Endodermal cell (in vitro differentiated cells): ENCODE measurements around the gene ARHGEF3. TPM values are rescaled to one million over a fixed set of nuclear protein-coding genes. Genes with fewer than 3 reads are reported as not detected.
"Not testable (repeated sequence)": the region's sequence is repeated elsewhere in the genome, so short reads cannot be mapped to it uniquely, and the experiment has no call there.

Experiments used
- DNase-seq: peaks from one replicate; pipeline ENCODE4 v3.0.0-alpha.2; 2017
- H3K27ac ChIP-seq: 2 replicates; pipeline ENCODE4 v1.5.1; 2013; ENCODE audit warnings: mild to moderate bottlenecking, low read depth, low read length, moderate library complexity
- H3K27me3 ChIP-seq: 2 replicates; pipeline ENCODE4 v1.6.1; 2013; ENCODE audit warnings: mild to moderate bottlenecking, low read length, moderate library complexity; ENCODE audit not compliant: insufficient read depth, control insufficient read depth, poor library complexity, severe bottlenecking
- H3K36me3 ChIP-seq: 2 replicates; pipeline ENCODE4 v1.7.0; 2013; ENCODE audit warnings: mild to moderate bottlenecking, low read length, moderate library complexity; ENCODE audit not compliant: control insufficient read depth, insufficient read depth
- H3K4me1 ChIP-seq: one replicate; pipeline ENCODE4 v1.7.0; 2013; ENCODE audit warnings: low read length; ENCODE audit not compliant: control insufficient read depth, insufficient read depth
- H3K4me3 ChIP-seq: 2 replicates; pipeline ENCODE4 v1.5.1; 2013; ENCODE audit warnings: mild to moderate bottlenecking, low read length, moderate library complexity
- H3K9ac ChIP-seq: 2 replicates; pipeline ENCODE4 v1.6.1; 2013; ENCODE audit warnings: mild to moderate bottlenecking, low read length, moderate library complexity; ENCODE audit not compliant: poor library complexity, severe bottlenecking; ENCODE audit errors: extremely low read depth
- H3K9me3 ChIP-seq: 2 replicates; pipeline ENCODE4 v1.6.1; 2013; ENCODE audit warnings: mild to moderate bottlenecking, low read length, moderate library complexity; ENCODE audit not compliant: control insufficient read depth
- H3K27ac Mint-ChIP-seq: 2 replicates; pipeline ENCODE4 v1.8.0; 2020; ENCODE audit warnings: mixed read lengths
- H3K27me3 Mint-ChIP-seq: 2 replicates; pipeline ENCODE4 v1.8.0; 2021; ENCODE audit warnings: mild to moderate bottlenecking, mixed read lengths; ENCODE audit not compliant: insufficient read depth
- H3K36me3 Mint-ChIP-seq: 2 replicates; pipeline ENCODE4 v1.8.0; 2020; ENCODE audit warnings: low read depth, mixed read lengths
- H3K4me1 Mint-ChIP-seq: 2 replicates; pipeline ENCODE4 v1.8.0; 2020; ENCODE audit warnings: mixed read lengths
- H3K4me3 Mint-ChIP-seq: 2 replicates; pipeline ENCODE4 v1.8.0; 2020; ENCODE audit warnings: mild to moderate bottlenecking, moderate library complexity, mixed read lengths
- H3K9me3 Mint-ChIP-seq: 2 replicates; pipeline ENCODE4 v1.8.0; 2020; ENCODE audit warnings: mild to moderate bottlenecking, mixed read lengths
- CTCF ChIP-seq: fragments of 200-600 bp; sonication (generic); conservative IDR thresholded peaks from 2 replicates; pipeline ENCODE4 v1.5.0; 2021; ENCODE audit warnings: antibody characterized with exemption, mild to moderate bottlenecking
- WGBS, 2 experiments: methylation state at CpG; one replicate each; pipeline versions ENCODE4 v1.1.5 to v1.1.7; 2013; ENCODE audit warnings: missing lambda C conversion rate in 2 of 2, mixed read lengths in 1 of 2; ENCODE audit not compliant: insufficient coverage in 1 of 2, insufficient read length in 1 of 2; 5-methylcytosine and 5-hydroxymethylcytosine counted together
- total RNA-seq, 2 donors: library from RNA; stranded (reverse); fragmentation: NEBNext Ultra II Directional in 1 of 2; extraction: Animal tissue kit (Norgen Biotek cat#: 25700) in 1 of 2; gene quantifications; 2 replicates in 1 of 2; 3 replicates in 1 of 2; pipeline ENCODE4 v1.2.1, GENCODE V29; 2021

ARHGEF3 gene
- total RNA-seq, 2 donors from 2014 or later = 12.7 to 14.1 TPM

DNA sequence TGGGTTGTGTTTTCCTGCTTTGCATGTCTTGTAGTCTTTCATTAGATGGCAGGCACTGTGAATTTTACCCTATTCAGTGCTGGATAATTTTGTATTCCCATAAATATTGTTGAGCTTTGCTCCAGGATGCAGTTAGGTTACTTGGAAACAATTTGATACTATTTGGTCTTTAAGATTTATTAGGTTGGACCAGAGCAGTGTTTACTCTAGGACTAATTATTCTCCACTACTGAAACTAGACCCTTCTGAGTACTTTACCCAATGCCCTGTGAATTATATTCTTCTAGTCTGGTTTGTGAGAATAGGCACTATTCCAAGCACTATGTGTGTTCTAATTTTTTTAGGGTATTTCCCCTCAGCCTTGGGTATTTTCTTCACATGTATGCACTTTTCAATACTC is 80.9 kb downstream of the ARHGEF3 start:
- Mint-ChIP-seq H3K4me3 (no peak overlapping the region), H3K36me3 (peaks cover 13% of the 10 kb centered on the region), H3K9me3 (peaks cover 29% of the 10 kb centered on the region)

DNA sequence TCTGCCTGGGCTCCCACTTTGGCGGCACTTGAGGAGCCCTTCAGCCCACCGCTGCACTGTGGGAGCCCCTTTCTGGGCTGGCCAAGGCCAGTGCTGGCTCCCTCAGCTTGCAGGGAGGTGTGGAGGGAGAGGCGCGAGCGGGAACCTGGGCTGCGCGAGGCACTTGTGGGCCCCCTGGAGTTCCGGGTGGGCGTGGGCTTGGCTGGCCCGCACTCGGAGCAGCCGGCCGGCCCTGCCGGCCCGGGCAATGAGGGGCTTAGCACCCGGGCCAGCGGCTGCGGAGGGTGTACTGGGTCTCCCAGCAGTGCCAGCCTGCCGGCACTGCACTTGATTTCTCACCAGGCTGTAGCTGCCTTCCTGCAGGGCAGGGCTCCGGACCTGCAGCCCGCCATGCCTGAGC is 82.9 kb downstream of the ARHGEF3 start:
- H3K9ac ChIP-seq, H3K36me3 ChIP-seq, H3K27ac Mint-ChIP-seq, H3K27me3 ChIP-seq, H3K4me3 ChIP-seq, H3K36me3 Mint-ChIP-seq, H3K4me1 ChIP-seq, H3K4me1 Mint-ChIP-seq, DNase-seq, H3K4me3 Mint-ChIP-seq, H3K9me3 ChIP-seq, H3K27me3 Mint-ChIP-seq, H3K27ac ChIP-seq: not testable (repeated sequence)
- H3K9me3 Mint-ChIP-seq = peaks cover 35% of the 10 kb centered on the region
- WGBS, 2 experiments = 94 to 96% methylated on average over 14 to 21 of the region's 21 CpGs

More for the DNA sequence above, 80.9 kb downstream of the ARHGEF3 start:
- Histone ChIP-seq H3K4me1 (no peaks in the 10 kb centered on the region), H3K36me3 (peaks cover 10% of the 10 kb centered on the region), H3K27ac (no peak overlapping the region), H3K9me3 (no peaks in the 10 kb centered on the region), H3K4me3 (no peak overlapping the region), H3K9ac (no peak overlapping the region), H3K27me3 (no peaks in the 10 kb centered on the region)
- Mint-ChIP-seq H3K27ac (no peak overlapping the region), H3K27me3 (no peaks in the 10 kb centered on the region), H3K4me1 (no peaks in the 10 kb centered on the region)
- DNase-seq = no peak
- no peak for TF ChIP-seq CTCF

DNA sequence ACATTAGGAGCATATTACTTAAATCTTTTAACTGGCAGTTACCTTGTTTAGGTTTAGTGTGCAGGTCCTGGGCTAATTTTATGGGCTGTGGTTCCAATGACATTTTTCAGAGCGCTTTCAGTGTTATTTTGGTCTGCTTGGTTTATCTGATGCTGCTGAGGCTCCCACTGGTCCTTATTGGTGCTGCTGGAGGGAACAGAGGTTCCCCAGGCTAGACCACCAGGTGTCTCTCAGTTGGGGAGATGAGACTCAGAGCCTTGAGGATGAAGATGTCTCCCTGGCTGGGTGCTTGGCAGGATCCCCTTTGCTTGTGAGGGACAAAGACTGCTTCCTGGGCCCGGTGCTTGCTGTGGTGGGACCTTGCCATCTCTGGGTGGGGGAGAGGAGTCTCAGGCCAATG is 90.4 kb downstream of the ARHGEF3 start:
- peaks cover 5% of the 10 kb centered on the region for H3K9me3 Mint-ChIP-seq
- no peak overlapping the region for H3K27ac Mint-ChIP-seq
- no peaks in the 10 kb centered on the region for H3K27me3 Mint-ChIP-seq
- Histone ChIP-seq H3K4me3 (no peak overlapping the region), H3K27me3 (no peaks in the 10 kb centered on the region), H3K9ac (no peak overlapping the region), H3K27ac (no peak overlapping the region), H3K36me3 (no peaks in the 10 kb centered on the region), H3K9me3 (peaks cover 7% of the 10 kb centered on the region), H3K4me1 (no peaks in the 10 kb centered on the region)
- no peaks in the 10 kb centered on the region for H3K36me3 Mint-ChIP-seq
- H3K4me1 Mint-ChIP-seq = no peaks in the 10 kb centered on the region
- no peak overlapping the region for H3K4me3 Mint-ChIP-seq
- 89 to 100% methylated on average over 1 to 2 of the region's 2 CpGs for WGBS, 2 experiments
- TF ChIP-seq CTCF = peak; percentile 30
- no peak for DNase-seq

DNA sequence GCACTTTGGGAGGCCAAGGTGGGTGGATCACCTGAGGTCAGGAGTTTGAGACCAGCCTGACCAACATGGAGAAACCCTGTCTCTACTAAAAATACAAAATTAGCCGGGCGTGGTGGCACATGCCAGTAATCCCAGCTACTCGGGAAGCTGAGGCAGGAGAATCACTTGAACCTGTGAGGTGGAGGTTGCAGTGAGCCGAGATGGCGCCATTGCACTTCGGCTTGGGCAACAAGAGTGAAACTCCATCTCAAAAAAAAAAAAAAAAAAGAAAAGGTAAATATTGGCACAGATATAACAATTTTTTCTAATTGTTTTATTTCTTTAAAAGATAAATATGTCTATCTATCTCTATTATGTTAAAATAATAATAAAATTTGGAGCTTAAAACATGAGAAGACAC is 94.3 kb downstream of the ARHGEF3 start:
- not testable (repeated sequence) for H3K4me1 ChIP-seq, H3K9me3 Mint-ChIP-seq, H3K27me3 Mint-ChIP-seq, H3K27me3 ChIP-seq, H3K36me3 ChIP-seq, H3K4me3 Mint-ChIP-seq, H3K27ac ChIP-seq, H3K4me3 ChIP-seq, H3K27ac Mint-ChIP-seq, DNase-seq, H3K4me1 Mint-ChIP-seq, H3K9me3 ChIP-seq, H3K9ac ChIP-seq, H3K36me3 Mint-ChIP-seq
- 90% methylated on average over 5 of the region's 6 CpGs; no CpG with 5 or more reads in 1 of the 2 experiments for WGBS, 2 experiments
- TF ChIP-seq CTCF = peak; percentile 52
